NT2/D1 (cell line): ENCODE data around the gene MAL.

Experiments
- DNase-seq: peaks from one replicate; pipeline ENCODE4 v3.0.0-alpha.2; 2011; ENCODE audit warnings: low read depth, low spot score
- H3K27me3 ChIP-seq: 2 replicates; pipeline ENCODE4 v1.6.0; 2011; ENCODE audit warnings: mild to moderate bottlenecking; ENCODE audit not compliant: insufficient read length, insufficient read depth
- H3K36me3 ChIP-seq: 2 replicates; pipeline ENCODE4 v1.6.1; 2011; ENCODE audit warnings: mild to moderate bottlenecking, low read length, mixed read lengths; ENCODE audit not compliant: insufficient read depth, insufficient read length
- H3K4me1 ChIP-seq: 2 replicates; pipeline ENCODE4 v1.5.1; 2011; ENCODE audit not compliant: insufficient read depth, insufficient read length
- H3K4me3 ChIP-seq: 2 replicates; pipeline ENCODE4 v1.5.1; 2011; ENCODE audit warnings: low read depth; ENCODE audit not compliant: insufficient read length
- H3K9ac ChIP-seq: 2 replicates; pipeline ENCODE4 v1.6.0; 2011; ENCODE audit warnings: low read depth; ENCODE audit not compliant: insufficient read length
- H3K9me3 ChIP-seq: 2 replicates; pipeline ENCODE4 v1.5.1; 2011; ENCODE audit warnings: mild to moderate bottlenecking, low read length; ENCODE audit not compliant: insufficient read depth
- SUZ12 ChIP-seq: IDR thresholded peaks from 2 replicates; pipeline ENCODE4 v1.6.1; 2011; ENCODE audit not compliant: insufficient read length, insufficient read depth; ENCODE audit errors: extremely low read depth
- YY1 ChIP-seq: IDR thresholded peaks from 2 replicates; pipeline ENCODE4 v1.6.1; 2011; ENCODE audit not compliant: insufficient read length, insufficient read depth
- ZNF274 ChIP-seq: IDR thresholded peaks from 2 replicates; pipeline ENCODE4 v1.6.1; 2011; ENCODE audit warnings: mild to moderate bottlenecking, low read depth, low read length

The MAL gene

DNA sequence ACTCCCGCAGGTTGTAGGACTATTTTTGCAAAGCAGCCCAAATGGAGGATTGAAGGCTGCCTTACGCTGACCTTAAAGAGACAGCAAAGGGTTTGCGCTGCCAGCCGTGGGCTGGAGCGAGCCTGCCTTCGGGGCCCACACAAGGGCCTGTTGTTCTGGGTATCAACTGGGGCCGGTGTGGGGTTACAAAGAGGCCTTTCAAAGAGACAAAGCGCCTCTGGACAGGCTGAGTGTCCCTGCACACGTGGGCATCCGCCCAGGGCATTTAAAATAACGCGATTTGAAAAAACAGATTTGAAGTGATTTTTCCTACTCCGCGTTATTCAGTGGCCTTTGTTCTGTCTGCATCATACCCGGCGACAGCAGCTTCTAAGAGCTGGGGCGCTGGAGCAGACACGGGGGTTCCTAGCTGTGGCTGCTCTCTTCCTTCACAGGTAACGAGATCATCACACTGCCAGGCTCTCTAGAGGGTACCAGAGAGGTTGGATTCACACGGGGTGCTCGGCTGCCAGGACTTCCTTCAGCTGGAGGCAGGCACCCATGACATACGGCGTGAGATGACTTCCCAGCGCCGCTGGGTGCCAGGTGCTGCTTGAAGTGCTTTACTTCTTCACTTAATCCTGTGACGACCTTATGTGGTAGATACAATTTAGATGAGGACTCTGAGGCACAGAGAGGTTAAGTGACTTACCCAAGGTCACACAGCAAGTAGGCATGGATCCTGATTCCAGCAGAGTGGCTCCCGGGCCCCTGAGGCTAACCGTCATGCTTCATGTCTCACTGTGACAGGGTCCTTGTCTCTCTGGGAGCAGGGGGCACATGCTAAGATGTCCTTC lies 32.2 kb downstream of the MAL start:
- no peak overlapping the region for H3K4me3 ChIP-seq
- no peak for TF ChIP-seq SUZ12
- TF ChIP-seq YY1, result no peak
- no peak for TF ChIP-seq ZNF274
- H3K4me1 ChIP-seq, result peaks cover 8% of the 10 kb centered on the region
- H3K9me3 ChIP-seq, result no peaks in the 10 kb centered on the region
- peaks cover 3% of the 10 kb centered on the region for H3K27me3 ChIP-seq
- H3K36me3 ChIP-seq, result no peaks in the 10 kb centered on the region
- H3K9ac ChIP-seq, result no peak overlapping the region
- no peak for DNase-seq

DNA sequence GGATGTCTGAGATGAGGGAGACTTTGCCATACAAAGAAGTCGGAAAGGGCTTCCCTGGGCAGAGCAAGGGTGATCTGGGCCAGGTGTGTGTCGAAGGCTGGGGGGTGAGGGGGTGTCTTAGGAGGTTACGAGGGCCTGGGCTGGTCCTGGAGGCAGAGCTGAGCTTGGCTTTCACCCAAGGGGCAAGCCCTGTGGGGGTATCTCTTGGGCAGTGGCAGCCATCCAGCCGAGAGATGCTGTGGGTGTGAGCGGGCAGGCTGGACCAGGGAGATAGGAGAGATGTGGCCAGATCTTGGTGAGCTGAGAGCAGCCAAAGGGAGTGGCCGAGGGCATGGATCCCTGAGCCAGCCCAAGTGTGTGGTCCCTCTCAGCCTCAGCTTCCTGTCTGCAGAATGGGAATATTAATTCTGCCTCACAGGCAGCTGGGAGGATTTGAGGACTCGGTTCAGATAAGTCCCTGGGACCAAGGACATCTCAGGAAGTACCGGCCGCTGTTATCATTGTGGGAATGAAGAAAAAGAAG lies 33.0 kb downstream of the MAL start:
- Histone ChIP-seq H3K4me1 (peaks cover 10% of the 10 kb centered on the region), H3K36me3 (no peaks in the 10 kb centered on the region), H3K27me3 (peaks cover 3% of the 10 kb centered on the region), H3K9me3 (no peaks in the 10 kb centered on the region), H3K4me3 (no peak overlapping the region), H3K9ac (no peak overlapping the region)
- TF ChIP-seq YY1, result no peak
- no peak for TF ChIP-seq SUZ12
- no peak for TF ChIP-seq ZNF274
- no peak for DNase-seq

DNA sequence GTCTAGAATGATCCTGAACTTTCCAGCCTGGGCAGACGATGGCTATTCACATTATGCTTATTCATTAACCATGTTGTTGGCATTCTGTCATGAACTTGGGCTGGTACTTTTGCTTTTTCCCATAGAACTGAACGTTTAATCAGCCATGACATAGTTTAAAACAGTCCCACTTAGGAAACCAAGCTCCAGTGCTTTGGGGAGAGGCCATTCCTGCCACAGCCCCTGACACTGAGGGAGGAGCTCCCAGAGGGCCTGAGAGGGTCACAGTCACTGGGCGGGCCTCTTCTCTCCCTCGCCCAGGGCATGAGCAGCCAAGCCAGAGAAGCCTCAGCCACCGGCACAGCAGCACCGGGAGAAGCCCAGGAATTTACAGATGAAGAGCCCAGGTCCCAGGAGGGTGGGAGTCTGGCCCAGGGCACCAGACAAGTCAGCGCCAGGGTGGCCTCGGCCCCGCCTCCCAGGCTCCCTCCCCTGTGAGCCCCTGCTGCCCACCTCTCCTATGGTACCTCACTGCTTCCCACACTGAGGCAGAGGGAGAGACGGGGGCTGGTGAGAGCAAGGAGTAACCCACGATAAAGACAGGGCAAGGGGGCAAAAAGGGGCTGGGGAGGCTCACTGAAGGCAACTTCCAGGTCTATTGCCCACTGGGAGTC lies 33.6 kb downstream of the MAL start:
- no peak for DNase-seq
- no peak for TF ChIP-seq ZNF274
- no peak for TF ChIP-seq SUZ12
- TF ChIP-seq YY1, result no peak

DNA sequence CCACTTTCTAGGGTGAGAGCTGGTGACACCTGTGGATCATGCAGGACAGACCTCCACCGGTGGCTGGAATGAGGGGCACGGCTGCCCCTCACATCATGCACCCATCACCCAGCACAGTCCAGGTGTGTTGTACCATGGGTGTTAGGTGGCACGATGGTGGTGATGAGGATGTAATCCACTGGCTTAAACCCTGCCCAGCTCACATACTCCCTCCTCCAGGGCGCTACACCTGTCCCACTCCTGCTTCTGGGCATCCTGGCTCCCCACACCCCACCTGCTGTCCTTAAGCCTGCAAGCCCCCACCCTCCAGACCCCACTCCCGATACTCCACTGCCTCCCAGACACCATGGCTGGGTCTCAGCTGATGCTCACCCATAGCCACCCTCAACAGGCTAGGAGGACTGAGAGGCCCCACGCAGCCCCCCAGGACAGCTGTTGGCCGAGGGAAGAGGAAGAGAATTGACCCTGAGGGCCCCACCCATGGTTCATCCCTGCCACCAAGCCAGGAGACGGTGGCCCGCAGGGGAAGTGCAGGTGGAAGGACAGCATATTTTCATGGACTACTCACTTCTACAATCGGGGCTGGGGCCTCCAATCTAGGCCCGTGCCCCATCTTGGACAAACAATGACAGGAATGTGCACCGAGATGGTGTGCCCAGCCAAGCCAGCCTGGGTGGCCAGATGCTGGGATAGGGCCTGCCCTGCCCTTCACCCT lies 34.3 kb downstream of the MAL start:
- TF ChIP-seq SUZ12, result no peak
- TF ChIP-seq YY1, result no peak
- TF ChIP-seq ZNF274, result no peak
- Histone ChIP-seq H3K36me3 (no peaks in the 10 kb centered on the region), H3K9me3 (no peaks in the 10 kb centered on the region), H3K9ac (no peak overlapping the region), H3K4me1 (peaks cover 10% of the 10 kb centered on the region), H3K4me3 (no peak overlapping the region), H3K27me3 (peaks cover 3% of the 10 kb centered on the region)
- no peak for DNase-seq

More for the DNA sequence above, 33.6 kb downstream of the MAL start:
- Histone ChIP-seq H3K4me3 (no peak overlapping the region), H3K4me1 (peaks cover 10% of the 10 kb centered on the region), H3K27me3 (peaks cover 3% of the 10 kb centered on the region), H3K36me3 (no peaks in the 10 kb centered on the region), H3K9ac (no peak overlapping the region), H3K9me3 (no peaks in the 10 kb centered on the region)

DNA sequence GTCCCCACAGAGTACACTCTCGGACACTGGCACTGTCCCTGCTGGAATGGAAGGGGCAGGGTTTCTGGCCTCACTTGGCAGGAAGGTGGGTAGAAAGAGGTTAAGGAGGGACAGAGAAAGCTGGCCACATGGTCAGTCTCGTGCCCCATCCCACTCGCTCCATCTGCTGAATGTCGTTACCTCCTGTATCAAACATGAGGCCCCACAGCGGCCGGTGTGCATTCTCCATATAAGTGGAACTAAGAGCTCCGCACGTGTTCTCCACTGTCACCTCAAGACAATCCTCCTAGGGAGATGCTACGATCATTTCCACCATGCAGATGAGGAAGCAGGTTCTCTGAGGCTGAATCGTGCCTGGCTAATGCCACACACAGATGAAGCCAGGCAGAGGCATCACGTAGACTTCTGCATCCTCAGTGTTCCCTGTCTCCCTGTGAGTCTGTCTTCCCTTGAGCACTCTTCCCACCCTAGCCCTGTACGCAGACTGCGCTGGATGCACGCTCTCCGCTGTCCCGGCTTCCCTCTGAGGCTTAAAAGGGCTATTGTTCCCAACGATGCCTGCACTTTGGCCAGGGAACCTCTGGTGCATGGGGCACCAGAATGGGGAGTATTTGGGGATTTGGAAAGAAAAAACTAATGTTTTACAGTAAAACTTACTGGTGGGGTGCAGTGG lies 35.1 kb downstream of the MAL start:
- Histone ChIP-seq H3K9ac (no peak overlapping the region), H3K36me3 (no peaks in the 10 kb centered on the region), H3K4me1 (peaks cover 10% of the 10 kb centered on the region), H3K9me3 (no peaks in the 10 kb centered on the region), H3K27me3 (peaks cover 3% of the 10 kb centered on the region), H3K4me3 (no peak overlapping the region)
- no peak for DNase-seq
- TF ChIP-seq YY1 (no peak), ZNF274 (no peak), SUZ12 (no peak)

DNA sequence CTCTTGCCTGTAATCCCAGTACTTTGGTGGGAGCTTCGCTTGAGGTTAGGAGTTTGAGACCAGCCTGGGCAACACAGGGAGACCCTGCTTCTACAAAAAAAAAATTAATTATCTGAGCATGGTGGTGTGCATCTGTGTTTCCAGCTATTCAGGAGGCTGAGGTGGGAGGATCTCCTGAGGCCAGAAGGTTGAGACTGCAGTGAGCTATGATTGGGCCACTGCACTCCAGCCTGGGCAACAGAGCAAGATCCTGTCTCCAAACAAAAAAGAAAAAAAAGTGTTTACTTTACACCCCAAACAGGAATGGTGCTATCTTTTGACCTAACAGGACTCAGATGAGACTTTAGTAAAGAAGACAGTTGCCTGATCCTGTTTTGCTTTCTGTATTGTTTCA lies 35.6 kb downstream of the MAL start:
- Histone ChIP-seq H3K9me3 (no peaks in the 10 kb centered on the region), H3K36me3 (no peaks in the 10 kb centered on the region), H3K4me1 (peaks cover 10% of the 10 kb centered on the region), H3K4me3 (no peak overlapping the region), H3K9ac (no peak overlapping the region), H3K27me3 (no peaks in the 10 kb centered on the region)
- DNase-seq, result no peak
- no peak for TF ChIP-seq SUZ12

DNA sequence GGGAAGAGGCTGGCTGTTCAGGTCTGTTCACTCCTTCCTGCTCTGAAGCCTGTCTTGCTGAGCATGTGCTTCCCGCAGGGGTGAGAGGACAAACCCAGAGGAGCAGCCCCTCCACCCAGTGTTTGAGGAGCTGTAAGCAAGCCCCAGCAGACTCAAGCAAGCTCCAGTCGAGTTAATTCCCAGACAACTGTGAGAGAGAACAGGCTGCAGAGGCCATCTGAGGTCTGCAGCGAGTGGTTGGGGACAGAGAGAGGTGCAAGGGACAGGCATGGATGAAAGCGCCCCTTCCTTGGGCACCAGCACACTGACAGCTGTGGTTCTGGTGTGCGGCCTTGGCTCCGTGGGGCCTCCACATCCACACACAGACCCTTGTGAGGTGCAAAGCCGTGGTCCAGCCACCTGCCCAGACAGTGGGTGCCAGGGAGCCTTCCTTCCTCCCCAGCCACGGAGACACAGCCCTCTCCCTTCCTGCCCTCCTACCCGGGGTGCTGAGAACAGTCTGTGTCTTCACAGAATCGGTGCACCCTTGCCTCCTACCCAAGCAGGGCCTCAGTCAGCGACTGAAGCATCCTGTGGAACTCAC lies 36.2 kb downstream of the MAL start:
- no peak for TF ChIP-seq SUZ12
- no peak for TF ChIP-seq YY1
- H3K27me3 ChIP-seq, result no peaks in the 10 kb centered on the region
- no peaks in the 10 kb centered on the region for H3K9me3 ChIP-seq
- H3K9ac ChIP-seq, result no peak overlapping the region
- H3K36me3 ChIP-seq, result no peaks in the 10 kb centered on the region
- peaks cover 8% of the 10 kb centered on the region for H3K4me1 ChIP-seq
- no peak overlapping the region for H3K4me3 ChIP-seq
- DNase-seq, result no peak
